Measurements from ENCODE around the gene AOPEP.

DNA sequence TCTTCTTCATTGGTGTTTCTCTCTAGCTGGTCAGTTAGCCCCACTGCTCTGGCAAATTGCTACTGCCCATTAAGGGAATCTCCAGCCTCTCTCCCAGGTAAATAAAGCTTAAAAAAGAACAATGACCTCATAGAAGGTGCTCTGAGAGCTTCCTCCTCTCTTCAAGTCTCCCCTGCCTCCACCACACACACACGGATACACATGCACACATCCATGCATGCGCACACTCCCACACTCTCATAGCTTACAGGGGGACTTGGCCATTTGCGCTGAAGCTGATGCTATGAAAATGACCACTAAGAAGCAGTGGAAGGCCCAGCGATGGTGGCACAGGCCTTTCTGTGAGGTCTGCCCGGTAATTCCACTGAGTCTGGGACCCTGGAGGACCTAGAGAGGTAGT is 250.9 kb downstream of the AOPEP start:
- TF ChIP-seq EZH2 (IDR thresholded peaks at IDR 0.05; ENCODE audit: borderline replicate concordance, low read length) = no peak
- TF ChIP-seq, protein P1, sequence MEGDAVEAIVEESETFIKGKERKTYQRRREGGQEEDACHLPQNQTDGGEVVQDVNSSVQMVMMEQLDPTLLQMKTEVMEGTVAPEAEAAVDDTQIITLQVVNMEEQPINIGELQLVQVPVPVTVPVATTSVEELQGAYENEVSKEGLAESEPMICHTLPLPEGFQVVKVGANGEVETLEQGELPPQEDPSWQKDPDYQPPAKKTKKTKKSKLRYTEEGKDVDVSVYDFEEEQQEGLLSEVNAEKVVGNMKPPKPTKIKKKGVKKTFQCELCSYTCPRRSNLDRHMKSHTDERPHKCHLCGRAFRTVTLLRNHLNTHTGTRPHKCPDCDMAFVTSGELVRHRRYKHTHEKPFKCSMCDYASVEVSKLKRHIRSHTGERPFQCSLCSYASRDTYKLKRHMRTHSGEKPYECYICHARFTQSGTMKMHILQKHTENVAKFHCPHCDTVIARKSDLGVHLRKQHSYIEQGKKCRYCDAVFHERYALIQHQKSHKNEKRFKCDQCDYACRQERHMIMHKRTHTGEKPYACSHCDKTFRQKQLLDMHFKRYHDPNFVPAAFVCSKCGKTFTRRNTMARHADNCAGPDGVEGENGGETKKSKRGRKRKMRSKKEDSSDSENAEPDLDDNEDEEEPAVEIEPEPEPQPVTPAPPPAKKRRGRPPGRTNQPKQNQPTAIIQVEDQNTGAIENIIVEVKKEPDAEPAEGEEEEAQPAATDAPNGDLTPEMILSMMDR (IDR thresholded peaks at IDR 0.05; ENCODE audit: low read length) = no peak

All from OCI-LY1 (cell line).